ENCODE data around the gene P2RY12.

GRCh38 chr3:151357463-151357850 is 27.1 kb downstream of the P2RY12 start:
- TF ChIP-seq FOSL1 (IDR thresholded peaks at IDR 0.05; ENCODE audit: insufficient read depth, low read depth, low read length) = no peak
- no peak for TF ChIP-seq BRCA1 (IDR thresholded peaks at IDR 0.05; ENCODE audit: low read depth, low read length)
- no peak for TF ChIP-seq GTF2F1 (IDR thresholded peaks at IDR 0.05; ENCODE audit: borderline replicate concordance, low read depth, low read length)

Measured in H1 (cell line).